NCI-H128 (cell line): Measurements from ENCODE around the gene IGFBP7.

Source experiments
- DNase-seq: peaks from one replicate; lab custom pipeline; 2025; ENCODE audit not compliant: unreplicated experiment; lab: John Stamatoyannopoulos, UW

Gene IGFBP7, protein sequence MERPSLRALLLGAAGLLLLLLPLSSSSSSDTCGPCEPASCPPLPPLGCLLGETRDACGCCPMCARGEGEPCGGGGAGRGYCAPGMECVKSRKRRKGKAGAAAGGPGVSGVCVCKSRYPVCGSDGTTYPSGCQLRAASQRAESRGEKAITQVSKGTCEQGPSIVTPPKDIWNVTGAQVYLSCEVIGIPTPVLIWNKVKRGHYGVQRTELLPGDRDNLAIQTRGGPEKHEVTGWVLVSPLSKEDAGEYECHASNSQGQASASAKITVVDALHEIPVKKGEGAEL

DNA sequence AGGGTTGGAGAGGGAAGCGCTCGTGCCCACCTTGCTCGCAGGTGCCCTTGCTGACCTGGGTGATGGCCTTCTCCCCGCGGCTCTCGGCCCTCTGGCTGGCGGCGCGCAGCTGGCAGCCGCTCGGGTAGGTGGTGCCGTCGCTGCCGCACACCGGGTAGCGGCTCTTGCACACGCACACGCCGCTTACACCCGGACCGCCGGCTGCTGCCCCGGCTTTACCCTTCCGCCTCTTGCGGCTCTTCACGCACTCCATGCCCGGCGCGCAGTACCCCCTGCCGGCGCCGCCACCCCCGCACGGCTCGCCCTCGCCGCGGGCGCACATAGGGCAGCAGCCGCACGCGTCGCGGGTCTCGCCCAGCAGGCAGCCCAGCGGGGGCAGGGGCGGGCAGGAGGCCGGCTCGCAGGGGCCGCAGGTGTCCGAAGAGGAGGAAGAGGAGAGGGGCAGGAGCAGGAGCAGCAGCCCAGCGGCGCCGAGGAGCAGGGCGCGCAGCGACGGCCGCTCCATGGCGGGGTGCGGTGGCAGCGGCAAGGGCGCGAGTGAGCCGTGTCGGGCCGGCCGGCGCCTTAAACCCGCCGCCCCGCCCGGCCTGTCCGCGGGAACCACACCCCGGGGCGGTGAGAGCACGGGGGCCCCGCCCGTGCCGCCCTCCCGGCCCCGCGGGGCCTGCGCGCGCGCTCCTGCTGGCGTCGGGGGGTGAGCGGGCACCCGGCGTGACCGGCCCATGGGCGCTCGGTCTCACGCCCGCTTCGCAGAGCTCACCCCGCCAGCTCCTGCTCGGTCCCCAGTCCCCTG is at the start of gene IGFBP7:
Gene IGFBP7, minus strand, starts transcription at position 539 of the 793 bp plus-strand sequence. Its CDS starts 34 bp downstream, at position 505.
- no peak for DNase-seq

DNA sequence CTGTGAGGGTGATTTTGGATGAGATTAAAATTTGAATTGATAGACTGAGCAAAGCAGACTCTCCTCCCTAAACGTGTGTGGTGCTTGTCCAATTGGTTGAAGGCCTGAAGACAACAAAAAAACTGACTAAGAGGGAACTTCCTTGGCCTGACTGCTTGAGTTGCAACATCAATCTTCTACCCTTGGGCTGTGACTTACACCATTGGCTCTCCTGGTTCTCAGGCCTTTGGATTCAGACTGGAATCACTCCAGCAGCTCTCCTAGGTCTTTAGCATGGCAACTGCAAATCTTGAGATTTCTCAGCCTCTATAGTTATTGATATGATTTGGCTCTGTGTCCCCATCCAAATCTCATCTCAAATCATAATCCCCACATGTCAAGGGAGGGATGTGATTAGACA is 49.7 kb upstream of the IGFBP7 start:
- no peak for DNase-seq

DNA sequence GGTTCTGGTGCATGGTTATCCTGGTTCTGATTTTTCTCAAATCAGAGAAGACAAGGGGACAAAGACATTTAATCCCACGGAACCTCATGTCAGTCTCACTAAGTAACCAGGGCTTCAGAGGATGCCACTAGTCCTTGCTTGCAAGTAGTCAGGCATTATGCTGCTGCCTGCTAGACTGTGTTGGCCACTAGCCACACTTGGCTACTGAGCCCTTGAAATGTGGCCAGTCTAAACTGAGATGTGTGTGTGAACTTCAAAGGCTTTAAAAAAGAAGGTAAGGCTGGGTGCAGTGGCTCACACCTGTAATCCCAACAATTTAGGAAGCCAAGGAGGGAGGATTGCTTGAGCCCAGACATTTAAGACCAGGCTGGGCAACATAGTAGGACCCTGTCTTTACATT is 48.6 kb upstream of the IGFBP7 start:
- DNase-seq, result no peak

DNA sequence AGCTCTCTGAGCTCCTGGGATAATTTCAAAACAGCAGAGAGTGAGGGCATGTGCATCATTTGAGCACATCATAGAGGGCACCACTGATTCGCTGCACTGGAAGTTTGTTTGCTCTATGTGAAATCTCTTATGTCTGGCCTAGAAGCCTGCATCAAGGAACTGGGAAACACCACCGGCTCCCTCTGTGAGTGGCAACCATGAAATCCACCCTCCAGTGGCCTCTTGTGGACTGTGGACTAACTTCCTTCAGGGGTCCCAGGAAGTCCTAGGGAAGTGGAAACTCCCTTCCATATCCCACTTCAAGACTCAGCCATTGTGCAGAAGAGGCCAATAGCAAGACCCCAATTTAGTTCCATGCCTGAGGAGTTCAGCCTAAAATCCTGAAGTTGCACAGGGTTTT is 48.0 kb upstream of the IGFBP7 start:
- no peak for DNase-seq

DNA sequence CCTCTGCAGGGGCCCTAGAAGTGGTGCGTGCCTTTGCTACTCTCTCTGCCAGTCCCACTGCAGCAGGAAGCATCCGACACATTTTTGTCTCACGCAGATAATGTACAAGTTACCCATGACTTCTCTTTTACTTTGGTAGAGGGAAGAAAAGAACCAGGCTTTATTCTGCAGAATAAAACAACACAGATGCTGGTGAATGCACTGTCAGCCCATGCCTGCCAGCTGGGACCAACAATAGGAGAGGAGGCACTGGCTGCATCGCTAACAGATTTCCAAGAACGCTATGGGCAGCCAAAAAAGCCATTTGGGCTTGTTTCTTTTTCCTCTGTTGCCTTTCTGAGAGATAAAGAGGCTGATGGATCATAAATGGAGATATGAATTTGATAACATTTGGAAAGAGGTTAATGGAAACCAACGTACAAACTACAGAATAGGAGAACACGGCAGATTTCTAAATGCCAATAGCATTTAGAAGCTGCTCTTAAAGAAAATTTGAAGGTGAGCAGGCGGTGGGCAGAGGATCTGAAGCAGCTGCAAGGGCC is 47.5 kb upstream of the IGFBP7 start:
- DNase-seq, result no peak

DNA sequence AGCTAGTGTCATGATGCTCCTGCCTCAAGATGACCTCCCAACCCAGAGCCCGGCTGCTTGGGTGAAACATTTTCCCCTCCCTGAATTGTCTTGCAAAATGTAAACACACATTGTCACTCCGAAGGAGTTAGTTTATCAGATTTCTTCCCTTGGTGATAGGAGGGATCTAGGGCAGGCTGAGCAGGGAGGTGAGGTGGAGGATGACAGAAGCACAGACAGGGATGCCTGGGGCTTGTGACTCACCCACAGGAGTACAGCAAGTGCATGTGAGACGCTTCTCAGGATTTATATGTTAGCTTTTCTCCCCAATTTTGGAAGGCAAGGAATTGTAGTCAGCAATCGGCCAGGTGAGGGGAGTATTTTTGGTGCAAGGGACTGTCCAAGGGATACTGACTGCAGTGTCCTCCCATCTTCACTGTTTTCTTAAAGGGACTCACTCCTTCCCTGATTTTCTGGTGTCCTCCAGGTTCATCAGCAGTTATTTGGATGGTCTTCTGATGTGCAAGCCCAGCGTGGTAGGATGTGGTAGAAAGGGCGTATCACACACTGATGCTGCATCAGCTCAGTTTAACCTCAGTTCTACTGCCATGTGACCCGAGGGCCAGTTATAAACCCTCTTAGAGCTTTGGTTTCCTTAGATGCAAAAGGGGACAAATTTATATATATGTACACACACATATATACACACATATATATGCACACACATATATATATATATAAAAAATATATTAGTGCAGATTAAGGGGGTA is 46.2 kb upstream of the IGFBP7 start:
- no peak for DNase-seq

DNA sequence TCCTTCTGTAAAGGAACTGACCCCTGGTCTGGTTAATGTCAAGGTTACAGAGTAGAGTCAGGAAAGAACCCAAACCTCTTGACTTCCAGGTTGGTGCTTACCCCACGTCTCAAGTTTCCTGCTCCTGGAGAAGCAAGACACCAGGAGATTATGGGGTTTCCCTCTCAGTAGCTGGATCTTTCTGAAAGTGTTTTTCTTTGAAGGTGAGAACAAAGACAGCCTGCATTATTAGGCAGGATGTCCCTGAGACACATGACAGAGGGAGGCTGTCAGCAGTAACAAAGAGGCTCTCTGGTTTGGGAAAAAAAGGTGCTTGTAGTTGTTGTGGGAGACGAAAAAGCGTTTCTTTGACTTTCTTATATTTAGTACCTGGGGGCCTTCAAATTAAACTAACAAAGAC is 44.7 kb upstream of the IGFBP7 start:
- no peak for DNase-seq

DNA sequence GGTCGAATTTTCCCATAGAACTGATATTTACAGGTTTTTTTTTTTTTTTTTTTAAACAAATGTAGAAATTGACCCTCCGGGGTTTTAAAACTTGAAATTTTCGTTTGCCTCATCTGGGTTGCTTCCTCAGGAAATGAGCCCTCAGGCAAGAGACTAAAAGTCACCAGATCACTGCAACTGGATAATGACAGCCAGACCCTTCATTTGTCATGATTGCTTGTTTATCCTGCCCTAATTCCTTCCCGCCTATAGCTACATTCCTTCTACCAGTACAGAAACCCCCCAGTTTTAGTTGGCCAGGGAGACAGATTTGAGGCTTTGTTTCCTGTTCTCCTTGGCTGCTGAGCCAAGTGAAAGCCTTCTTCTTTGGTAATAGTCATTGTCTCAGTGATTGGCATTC is 44.0 kb upstream of the IGFBP7 start:
- DNase-seq, result no peak

DNA sequence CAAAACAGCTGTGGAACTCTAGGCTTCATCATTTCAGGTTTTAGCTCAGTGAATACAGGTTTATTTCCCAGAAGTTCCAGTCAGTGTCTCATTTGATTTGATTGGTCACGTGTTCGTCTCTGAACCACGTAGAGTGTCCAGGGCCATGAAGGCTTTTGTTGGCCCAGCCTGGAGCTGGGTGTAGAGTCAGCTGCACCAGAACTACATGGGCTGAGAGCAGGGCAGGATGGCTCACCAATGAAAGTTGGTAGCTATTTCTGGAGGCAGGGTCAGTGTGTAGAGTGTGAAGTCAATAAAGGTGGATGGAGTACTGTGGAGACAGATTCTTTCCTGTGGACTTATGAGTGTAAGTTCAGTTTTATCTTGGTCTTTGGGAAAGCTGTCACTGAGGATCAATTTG is 43.0 kb upstream of the IGFBP7 start:
- no peak for DNase-seq

DNA sequence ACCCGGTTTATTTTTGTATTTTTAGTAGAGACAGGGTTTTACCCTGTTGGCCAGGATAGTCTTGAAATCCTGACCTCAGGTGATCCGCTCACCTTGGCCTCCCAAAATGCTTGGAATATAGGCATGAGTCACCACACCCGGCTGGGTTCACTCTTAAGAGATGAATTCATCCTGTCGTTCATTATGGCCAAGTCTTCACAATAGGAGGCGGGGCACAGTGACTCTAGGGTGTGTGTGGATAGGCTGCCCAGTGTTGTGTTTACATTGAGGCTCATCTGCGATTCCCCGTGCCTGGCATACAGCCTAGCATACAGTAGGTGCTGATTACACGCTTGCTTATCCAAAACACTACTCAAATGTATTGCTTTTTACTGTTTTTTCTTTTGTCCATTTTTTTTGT is 41.3 kb upstream of the IGFBP7 start:
- no peak for DNase-seq

DNA sequence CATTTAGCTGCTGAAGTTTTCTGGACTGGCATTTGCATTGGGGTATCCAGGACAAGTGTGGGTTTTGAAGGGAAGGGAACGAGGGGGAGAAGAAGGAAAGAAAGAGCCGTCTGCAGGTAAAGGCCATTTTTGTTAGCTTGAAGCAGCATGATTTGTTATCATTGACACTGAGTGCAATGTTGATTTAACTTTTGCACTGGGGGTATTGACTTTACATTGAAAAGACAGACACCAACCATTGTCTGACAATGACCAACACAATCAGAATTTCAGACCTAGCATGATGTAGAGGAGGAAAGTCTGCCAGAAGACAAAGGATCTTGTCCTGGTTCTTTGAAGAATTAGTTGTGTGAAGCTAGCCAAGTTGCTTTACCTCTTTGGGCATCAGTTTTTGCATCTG is 39.6 kb upstream of the IGFBP7 start:
- no peak for DNase-seq

DNA sequence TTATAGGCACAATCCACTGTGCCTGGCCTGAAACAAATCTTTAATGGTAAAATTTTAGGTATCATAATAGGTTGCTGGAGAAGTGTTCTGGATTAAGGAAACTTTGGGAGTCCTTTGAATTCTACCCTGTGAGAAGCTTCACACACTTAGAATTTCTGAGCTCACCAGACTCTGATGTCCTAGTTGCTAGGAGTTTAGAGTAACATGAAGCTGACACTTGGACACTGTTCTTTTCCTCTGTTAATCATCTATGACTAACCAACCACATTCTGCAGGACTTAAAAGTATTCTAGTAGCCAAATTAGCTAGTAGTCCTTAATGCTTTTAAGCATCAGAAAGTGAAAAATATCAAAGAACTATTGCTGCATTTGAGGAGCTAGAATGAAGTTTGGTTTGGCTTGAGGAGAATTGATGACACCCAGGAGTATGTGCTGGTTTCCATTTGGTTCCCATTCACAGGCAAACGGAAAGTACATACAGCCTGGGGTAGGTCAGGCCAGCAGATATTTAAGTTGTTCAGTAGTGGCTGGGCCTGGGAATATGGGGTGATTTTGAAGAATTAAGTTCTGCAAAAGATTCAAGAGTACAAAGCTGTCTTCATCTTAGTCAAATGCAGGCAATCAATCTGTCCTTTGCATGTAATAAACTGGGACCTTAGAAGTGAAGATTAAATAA is 38.8 kb upstream of the IGFBP7 start:
- no peak for DNase-seq

DNA sequence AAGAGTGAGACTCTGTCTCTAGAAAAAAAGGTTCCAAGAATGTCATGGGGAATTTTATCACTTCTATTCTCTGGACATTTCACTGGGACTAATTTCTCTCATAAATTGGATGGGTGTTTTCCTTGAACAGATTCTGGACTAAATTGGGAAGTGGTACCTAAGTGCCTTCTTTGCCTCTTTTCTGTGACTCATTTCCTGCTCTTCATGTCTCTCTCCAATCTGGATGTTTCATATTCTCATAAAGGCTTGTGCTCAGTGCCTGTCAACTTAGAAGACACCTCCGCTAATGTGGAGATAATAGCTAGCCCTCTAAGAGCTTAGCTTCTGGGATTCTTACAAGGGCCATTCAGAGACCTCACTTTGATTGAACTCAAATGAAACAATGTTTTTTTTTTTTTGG is 38.0 kb upstream of the IGFBP7 start:
- DNase-seq, result no peak

DNA sequence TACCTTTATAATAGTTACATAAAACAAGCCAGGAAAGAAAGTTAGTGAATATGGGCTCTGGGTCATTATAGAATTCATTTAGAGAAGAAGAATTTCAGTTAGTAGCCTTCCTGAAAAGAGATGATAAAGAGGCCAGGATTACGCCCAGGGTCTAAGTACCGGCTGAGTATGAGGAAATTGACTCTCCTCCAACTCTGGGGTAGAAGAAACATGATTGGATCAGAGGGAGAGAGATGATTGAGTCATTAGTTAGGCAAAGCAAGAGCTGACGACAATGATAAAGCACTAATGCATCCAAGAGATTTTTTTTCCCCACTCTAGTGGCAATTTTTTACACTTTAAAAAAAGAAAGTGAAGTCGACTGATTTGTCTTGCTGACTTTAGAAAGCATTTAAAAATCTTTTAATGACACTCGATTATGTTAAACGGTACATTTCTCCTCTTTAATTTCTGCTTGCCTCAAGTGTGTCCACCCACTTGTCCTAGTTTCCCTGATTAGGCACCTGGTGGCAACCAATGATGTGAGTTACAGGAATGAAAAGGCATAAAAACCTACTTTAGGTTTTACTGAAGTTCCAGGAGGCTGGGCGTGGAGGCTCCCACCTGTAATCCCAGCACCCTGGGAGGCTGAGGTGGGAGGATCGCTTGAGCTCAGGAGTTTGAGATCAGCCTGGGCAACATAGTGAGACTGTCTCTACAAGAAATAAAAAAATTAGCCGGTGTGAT is 37.3 kb upstream of the IGFBP7 start:
- DNase-seq, result no peak

DNA sequence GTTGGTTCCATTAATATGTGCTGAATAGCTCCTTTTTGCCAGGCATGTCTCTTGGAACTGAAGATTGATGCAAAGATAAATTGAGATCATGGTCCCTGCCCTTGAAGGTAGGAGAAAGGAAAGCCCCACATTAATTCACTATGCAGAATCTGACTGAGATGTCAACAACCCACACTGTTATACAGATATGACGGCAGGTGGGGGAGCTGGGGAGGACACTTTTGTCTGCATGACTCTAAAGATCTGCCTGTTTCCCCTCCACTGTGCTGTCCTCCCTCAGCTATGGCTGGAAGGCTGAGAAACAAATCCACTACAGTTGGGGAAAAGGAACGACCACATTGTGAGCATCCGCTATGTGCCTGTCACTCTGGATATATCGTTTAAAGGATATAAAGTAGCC is 36.3 kb upstream of the IGFBP7 start:
- DNase-seq, result no peak

DNA sequence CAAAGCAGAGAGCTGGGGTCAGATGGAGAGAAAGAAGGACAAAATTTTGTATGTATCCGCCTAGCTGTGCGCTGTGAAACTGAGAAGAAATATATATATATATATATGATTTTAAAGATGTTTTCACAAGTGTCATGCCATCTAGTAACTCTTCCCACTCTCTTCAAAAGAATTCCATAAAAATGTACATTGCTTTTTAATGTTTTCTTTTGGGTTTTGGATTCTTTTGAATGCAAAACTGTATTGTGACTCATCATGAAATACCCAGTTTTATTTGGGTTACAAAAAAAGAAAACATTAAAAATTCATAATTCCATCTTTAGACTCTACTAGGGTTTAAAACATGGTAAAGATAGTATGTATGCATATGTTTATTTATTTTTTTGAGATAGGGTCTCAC is 34.3 kb upstream of the IGFBP7 start:
- DNase-seq, result no peak

DNA sequence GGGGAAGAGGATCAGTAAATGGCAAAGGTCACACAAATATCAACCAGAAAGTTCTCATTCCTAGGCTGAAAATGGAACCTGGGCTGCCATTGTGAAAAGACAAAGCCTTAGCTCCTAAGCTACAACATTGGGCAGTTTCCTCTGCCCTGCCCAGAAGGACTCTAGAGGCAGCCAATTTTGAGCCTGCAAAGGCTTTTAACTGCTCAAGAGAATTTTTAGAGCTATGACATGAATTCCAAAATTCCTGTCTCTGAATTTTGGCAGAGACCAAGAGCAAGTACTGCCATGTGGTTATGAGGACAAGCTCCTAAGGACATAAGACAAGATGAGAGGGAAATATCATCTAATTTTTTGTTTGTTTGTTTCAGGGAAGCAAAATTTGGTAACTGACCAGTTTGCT is 29.6 kb upstream of the IGFBP7 start:
- DNase-seq, result no peak

DNA sequence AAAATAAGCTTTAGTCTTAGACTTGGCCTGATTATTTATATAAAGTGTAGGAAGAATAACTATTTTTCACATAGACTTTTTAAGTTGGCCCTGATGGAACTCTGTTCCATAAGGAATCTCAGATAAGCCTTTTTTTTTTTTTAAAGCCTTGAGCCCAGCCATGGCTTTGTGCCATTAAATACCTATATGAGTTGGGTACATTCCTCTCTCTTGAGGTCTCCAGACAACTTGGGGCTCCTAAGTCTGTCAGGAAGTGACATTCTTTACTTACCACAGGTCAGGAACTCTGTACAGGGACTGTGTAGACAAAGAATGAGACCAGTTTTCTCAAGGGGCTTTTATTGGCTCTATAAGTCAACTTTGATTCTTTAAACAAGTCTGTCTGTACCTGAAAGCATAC is 27.1 kb upstream of the IGFBP7 start:
- DNase-seq, result no peak

DNA sequence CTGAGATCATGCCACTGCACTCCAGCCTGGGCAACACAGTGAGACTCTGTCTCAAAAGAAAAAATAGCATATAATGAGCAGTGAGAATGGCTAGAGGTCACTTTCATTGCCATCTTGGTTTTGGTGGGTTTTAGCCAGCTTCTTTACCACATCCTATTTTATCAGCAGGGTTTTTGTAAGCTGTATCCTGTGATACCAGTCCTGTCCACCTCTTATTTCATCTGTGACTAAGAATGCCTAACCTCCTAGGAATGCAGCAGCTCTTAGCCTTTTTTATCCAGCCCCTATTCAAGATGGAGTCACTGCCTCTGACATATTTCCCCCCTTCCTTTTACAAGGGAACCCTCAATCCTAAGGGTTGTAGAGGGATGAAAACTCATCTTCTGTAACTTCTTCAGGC is 26.1 kb upstream of the IGFBP7 start:
- no peak for DNase-seq

DNA sequence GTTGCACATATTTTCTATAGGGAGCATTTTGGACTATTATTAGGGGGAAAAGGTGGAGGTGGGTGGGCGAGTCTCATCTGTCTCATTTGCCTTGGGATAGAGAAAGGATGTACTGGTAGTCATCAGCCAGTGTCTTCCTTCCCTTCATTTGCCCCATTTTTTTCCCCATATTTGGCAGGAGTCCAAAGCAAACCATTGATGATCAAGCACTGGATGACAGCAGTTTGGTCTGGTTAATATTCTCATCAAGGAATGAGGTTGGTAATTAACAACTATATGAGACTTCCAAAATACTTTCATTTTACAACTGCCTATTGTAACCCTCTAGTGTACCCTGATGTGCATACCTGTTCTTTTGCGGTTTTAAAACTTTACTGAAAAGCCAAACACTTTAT is 22.6 kb upstream of the IGFBP7 start:
- no peak for DNase-seq
